Activated T-cell treated with anti-CD3 and anti-CD28 coated beads, Interleukin-2, amount 50 U/mL, for 72 hours (primary cell): ENCODE results near the gene FBXW7. TPM values are rescaled to one million over a fixed set of nuclear protein-coding genes. Genes with fewer than 3 reads are reported as not detected.
A peak's percentile ranks its signal among the peaks of the same experiment; 100 is the strongest.

Experiments
- ATAC-seq, 2 donors: fragments of 150-1000 bp; cut with Tn5 transposase; replicated peaks in 1 of 2; 2 replicates each; pipeline ENCODE4 v1.10.0; 2021; ENCODE audit warnings: moderate library complexity in 2 of 2, mild to moderate bottlenecking in 1 of 2
- DNase-seq, 2 donors: peaks; one replicate each; pipeline ENCODE4 v3.0.0; 2021 to 2022; ENCODE audit warnings: mixed read lengths in 1 of 2
- H3K27ac Mint-ChIP-seq: one replicate; pipeline ENCODE4 v1.8.0; 2022; ENCODE audit warnings: mild to moderate bottlenecking, moderate library complexity, mixed read lengths
- H3K27me3 Mint-ChIP-seq: one replicate; pipeline ENCODE4 v1.8.0; 2022; ENCODE audit warnings: low read depth, mixed read lengths
- H3K36me3 Mint-ChIP-seq, 2 donors: one replicate each; pipeline ENCODE4 v1.8.0; 2022; ENCODE audit warnings: mixed read lengths in 2 of 2, mild to moderate bottlenecking in 1 of 2; ENCODE audit not compliant: insufficient read depth in 2 of 2
- H3K4me1 Mint-ChIP-seq: one replicate; pipeline ENCODE4 v1.8.0; 2022; ENCODE audit warnings: low read depth, mixed read lengths
- H3K4me3 Mint-ChIP-seq, 2 donors: one replicate each; pipeline ENCODE4 v1.8.0; 2022; ENCODE audit warnings: mild to moderate bottlenecking in 2 of 2, mixed read lengths in 2 of 2, moderate library complexity in 2 of 2
- H3K9me3 Mint-ChIP-seq, 2 donors: one replicate each; pipeline ENCODE4 v1.8.0; 2022; ENCODE audit warnings: mixed read lengths in 2 of 2
- total RNA-seq, 2 donors: library from RNA; stranded (reverse); gene quantifications; one replicate each; pipeline ENCODE4 v1.2.3, GENCODE V29; 2022

The FBXW7 gene
- total RNA-seq, 2 donors from 2014 or later, result 37.6 to 40.9 TPM

DNA sequence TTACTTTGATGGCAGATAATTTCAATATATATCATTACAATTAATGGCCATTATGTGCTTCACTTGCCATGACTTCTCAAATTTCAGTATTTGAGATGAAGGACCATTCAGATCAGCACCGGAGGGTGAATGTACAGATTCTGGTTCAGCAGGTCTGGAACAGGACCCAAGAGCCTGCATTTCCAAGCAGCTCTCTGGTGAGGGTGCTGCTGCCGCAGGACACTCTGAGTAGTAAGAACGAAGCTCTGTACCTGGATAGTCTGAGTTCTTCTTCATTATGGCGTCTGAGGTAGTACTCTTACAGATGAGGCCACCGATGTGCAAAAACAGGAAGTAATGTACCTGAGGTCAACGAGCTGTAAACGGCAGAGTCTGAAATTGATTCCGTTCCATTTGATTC is 228.2 kb downstream of the FBXW7 start:
- Mint-ChIP-seq H3K9me3 (no peaks in the 10 kb centered on the region), H3K4me1 (no peaks in the 10 kb centered on the region), H3K4me3 (no peak overlapping the region), H3K27me3 (no peaks in the 10 kb centered on the region), H3K36me3 (no peaks in the 10 kb centered on the region), H3K27ac (no peak overlapping the region)
- no peak for DNase-seq
- no peak for ATAC-seq

- ATAC-seq (no peak), DNase-seq (no peak)
- Mint-ChIP-seq H3K27ac (no peak overlapping the region), H3K9me3 (no peaks in the 10 kb centered on the region), H3K4me1 (no peaks in the 10 kb centered on the region), H3K36me3 (no peaks in the 10 kb centered on the region), H3K4me3 (no peak overlapping the region), H3K27me3 (no peaks in the 10 kb centered on the region)
Measured at GRCh38 chr4:152306541-152306940, 229.4 kb downstream of the FBXW7 start.

DNA sequence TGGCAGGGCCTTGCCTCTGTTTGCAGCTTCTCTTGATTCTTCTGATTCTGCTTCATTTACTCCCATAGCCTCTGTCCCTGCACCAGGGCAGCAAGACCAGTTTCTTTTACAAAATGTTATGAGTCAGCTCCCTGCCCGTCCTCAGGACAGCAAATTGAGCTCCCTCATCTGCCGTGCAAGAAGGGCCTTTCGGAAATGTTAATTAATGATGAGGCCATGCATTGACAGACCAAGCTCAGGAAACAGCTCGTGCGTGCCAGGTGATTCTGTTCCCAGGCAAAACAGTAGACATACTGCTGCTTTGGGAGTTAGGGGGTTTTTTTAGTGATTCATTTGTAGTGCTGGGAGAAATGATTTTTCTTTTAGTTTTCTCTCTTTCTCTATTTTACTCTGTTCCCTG is 231.7 kb downstream of the FBXW7 start:
- H3K9me3 Mint-ChIP-seq, result no peaks in the 10 kb centered on the region
- no peak overlapping the region for H3K27ac Mint-ChIP-seq
- no peaks in the 10 kb centered on the region for H3K36me3 Mint-ChIP-seq
- H3K4me3 Mint-ChIP-seq, result no peak overlapping the region
- no peaks in the 10 kb centered on the region for H3K4me1 Mint-ChIP-seq
- H3K27me3 Mint-ChIP-seq, result no peaks in the 10 kb centered on the region
- ATAC-seq (no peak), DNase-seq (no peak)

DNA sequence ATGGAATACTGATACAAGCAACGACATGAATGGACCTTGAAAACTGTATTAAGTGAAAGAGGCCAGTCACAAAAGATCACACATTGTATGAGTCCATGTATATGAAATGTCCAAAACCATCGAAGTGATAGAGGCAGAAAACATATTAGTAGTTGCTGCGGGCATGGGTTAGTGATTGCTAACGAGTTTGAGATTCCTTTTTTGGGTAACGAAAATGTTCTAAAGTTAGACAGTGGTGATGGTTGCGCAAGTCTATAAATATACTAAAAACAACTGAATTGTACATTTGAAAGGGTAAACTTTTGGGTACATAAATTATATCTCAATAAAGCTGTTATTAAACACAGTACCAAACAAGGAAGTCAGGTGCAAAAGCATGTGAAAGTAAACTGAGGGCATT is 234.5 kb downstream of the FBXW7 start:
- Mint-ChIP-seq H3K4me3 (no peak overlapping the region), H3K27me3 (no peaks in the 10 kb centered on the region), H3K36me3 (no peaks in the 10 kb centered on the region), H3K27ac (no peak overlapping the region), H3K9me3 (no peaks in the 10 kb centered on the region), H3K4me1 (no peaks in the 10 kb centered on the region)
- no peak for ATAC-seq
- DNase-seq, result no peak

DNA sequence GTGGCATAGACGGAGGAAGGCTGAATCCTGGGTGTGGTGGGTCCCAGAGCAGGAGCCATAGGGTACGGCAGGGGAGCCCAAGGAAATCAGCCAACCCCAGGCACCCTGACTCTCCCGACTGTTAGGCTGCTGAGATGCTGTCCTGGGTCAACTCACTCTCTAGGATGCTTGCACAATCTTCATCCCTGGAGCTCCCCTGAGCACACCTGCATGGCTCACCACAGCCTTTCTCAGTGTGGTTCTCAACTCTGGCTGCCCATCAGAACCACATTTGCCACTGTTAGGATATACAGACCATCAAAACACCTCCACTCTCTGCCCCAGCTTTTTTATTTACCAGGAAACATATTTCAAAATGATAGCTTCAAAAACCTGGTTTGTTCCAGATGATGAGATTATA is 236.3 kb downstream of the FBXW7 start:
- no peak overlapping the region for H3K4me3 Mint-ChIP-seq
- no peak for ATAC-seq
- H3K4me1 Mint-ChIP-seq, result no peaks in the 10 kb centered on the region
- H3K27me3 Mint-ChIP-seq, result no peaks in the 10 kb centered on the region
- no peaks in the 10 kb centered on the region for H3K36me3 Mint-ChIP-seq
- no peak for DNase-seq
- no peaks in the 10 kb centered on the region for H3K9me3 Mint-ChIP-seq
- H3K27ac Mint-ChIP-seq, result no peak overlapping the region

DNA sequence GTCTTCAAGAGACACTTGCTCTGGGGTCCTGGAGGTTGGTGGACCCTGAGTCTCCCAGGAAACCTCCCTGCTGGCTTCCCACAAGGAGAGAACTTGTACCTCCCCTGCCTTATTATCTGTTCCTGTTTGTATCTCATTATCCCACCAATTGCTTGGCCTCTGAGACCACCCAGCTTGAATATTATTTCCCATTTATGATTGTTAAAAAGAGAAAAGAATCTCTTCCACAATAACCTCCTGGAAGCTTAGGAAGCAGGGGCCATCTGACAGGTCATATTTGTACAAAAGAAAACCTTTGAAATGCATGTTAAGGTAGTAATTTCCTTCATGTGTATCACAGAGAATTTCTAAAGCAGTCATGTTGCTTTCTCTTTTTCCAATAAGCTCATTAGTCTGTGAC is 239.5 kb downstream of the FBXW7 start:
- H3K27me3 Mint-ChIP-seq, result no peaks in the 10 kb centered on the region
- no peak overlapping the region for H3K4me3 Mint-ChIP-seq
- H3K36me3 Mint-ChIP-seq, result no peaks in the 10 kb centered on the region
- H3K27ac Mint-ChIP-seq, result no peak overlapping the region
- no peak for DNase-seq
- no peak for ATAC-seq
- H3K4me1 Mint-ChIP-seq, result no peaks in the 10 kb centered on the region
- H3K9me3 Mint-ChIP-seq, result no peaks in the 10 kb centered on the region

- Mint-ChIP-seq H3K36me3 (no peaks in the 10 kb centered on the region), H3K27me3 (no peaks in the 10 kb centered on the region), H3K27ac (no peak overlapping the region), H3K9me3 (no peaks in the 10 kb centered on the region), H3K4me1 (no peaks in the 10 kb centered on the region), H3K4me3 (no peak overlapping the region)
- ATAC-seq, result no peak
- DNase-seq, result no peak
Measured at GRCh38 chr4:152294765-152295164, 241.1 kb downstream of the FBXW7 start.

DNA sequence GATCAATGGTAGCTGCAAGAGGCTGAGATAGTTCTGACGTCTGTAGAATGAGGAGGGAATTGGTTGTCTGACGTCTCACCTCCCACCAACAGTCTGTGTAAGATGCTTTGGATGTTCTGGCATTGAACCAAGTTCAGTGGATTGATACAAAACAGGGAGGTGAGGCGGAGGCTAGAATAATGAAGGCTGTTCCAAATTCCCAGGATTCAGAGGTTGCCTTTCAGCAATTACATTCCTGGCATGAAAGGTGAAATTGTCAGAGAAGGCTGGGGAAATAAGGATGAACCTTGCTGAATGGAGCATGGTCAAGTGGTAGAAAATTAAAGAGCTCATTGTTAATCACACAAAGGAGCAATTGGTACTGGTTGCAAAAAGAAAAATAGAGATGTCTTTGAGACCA is 241.6 kb downstream of the FBXW7 start:
- DNase-seq (no peak), ATAC-seq (no peak)
- Mint-ChIP-seq H3K4me3 (no peak overlapping the region), H3K9me3 (no peaks in the 10 kb centered on the region), H3K27ac (no peak overlapping the region), H3K27me3 (no peaks in the 10 kb centered on the region), H3K36me3 (no peaks in the 10 kb centered on the region), H3K4me1 (no peaks in the 10 kb centered on the region)

DNA sequence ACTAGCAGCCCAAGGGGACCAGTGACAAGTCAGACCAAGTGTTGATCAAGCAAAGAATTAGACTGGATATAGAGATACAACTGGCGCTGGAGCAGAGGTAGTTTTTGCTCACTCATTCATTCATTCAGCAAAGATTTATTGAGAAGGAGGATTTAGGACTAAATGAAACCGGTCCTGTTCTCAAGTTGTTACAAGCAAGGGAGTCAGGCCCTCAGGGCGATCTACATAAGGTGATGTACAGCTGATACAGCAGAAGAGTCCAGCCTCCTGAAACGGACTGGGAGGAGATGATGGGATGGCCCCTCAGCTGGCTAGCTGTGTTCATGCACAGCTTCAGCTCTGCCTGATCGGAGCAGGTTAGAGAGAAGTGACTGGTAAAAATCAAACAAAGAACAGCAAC is 242.4 kb downstream of the FBXW7 start:
- no peak for ATAC-seq
- Mint-ChIP-seq H3K9me3 (no peaks in the 10 kb centered on the region), H3K27ac (no peak overlapping the region), H3K27me3 (no peaks in the 10 kb centered on the region), H3K36me3 (no peaks in the 10 kb centered on the region), H3K4me1 (no peaks in the 10 kb centered on the region), H3K4me3 (no peak overlapping the region)
- no peak for DNase-seq

- ATAC-seq (no peak), DNase-seq (no peak)
- Mint-ChIP-seq H3K4me1 (no peaks in the 10 kb centered on the region), H3K36me3 (no peaks in the 10 kb centered on the region), H3K9me3 (no peaks in the 10 kb centered on the region), H3K27ac (no peak overlapping the region), H3K27me3 (no peaks in the 10 kb centered on the region), H3K4me3 (no peak overlapping the region)
Measured at GRCh38 chr4:152290366-152290921, 245.4 kb downstream of the FBXW7 start.

- H3K36me3 Mint-ChIP-seq, result no peaks in the 10 kb centered on the region
- DNase-seq (no peak), ATAC-seq (no peak)
- H3K27ac Mint-ChIP-seq, result no peak overlapping the region
- no peaks in the 10 kb centered on the region for H3K27me3 Mint-ChIP-seq
- H3K9me3 Mint-ChIP-seq, result no peaks in the 10 kb centered on the region
- no peak overlapping the region for H3K4me3 Mint-ChIP-seq
- H3K4me1 Mint-ChIP-seq, result no peaks in the 10 kb centered on the region
Measured at GRCh38 chr4:152289941-152290340, 246.0 kb downstream of the FBXW7 start.

DNA sequence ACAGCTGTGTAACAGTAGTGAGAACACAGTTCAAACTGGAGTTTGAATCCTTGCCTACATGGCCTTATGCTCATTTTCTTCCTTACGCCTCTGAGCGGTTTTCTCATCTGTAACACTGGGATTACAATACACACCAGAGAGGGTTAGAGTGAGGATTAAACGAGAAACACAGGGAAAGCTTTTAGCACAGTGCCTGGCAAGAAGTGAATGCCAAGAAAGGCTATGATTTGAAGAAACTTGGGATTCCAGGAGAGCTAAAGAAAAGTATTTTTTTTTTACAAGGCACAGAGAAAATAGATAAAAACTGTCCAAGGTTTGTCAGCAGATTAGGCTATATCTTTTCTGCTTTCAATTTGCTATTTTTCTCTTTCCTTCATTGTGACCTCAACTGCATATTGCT is 246.4 kb downstream of the FBXW7 start:
- Mint-ChIP-seq H3K4me3 (no peak overlapping the region), H3K4me1 (no peaks in the 10 kb centered on the region), H3K9me3 (no peaks in the 10 kb centered on the region), H3K27ac (no peak overlapping the region), H3K36me3 (no peaks in the 10 kb centered on the region), H3K27me3 (no peaks in the 10 kb centered on the region)
- ATAC-seq (no peak), DNase-seq (no peak)

DNA sequence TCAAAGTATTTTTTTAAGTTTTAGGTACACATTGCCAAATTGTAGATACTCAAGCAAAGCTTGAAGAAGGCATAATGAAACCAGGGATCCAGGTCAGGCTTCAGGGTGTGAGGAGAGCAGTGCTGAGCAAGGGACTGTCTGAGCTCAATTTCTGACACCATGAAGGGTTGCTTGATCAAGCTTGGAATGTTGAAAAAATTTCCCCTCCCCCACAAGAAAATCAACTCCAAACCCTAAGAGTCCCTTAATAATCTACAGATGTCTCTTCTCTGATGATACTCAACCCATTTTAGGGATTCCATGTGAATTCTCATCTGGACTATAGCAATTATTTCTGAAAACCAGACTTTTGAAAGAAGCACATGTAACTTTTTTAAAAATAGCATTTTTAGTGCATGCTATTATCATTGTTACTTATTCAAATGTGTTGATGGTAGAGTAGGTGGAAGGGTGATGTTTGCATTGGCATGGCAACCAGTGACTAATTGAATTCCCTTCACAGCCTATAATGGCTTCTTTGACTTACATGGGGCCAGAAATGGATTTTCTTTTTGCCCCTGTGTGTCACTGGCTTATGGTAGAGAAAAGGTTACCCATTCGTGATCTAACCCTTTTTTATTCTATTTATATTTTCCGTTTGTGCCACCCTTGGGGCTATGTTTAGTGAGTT is 252.0 kb downstream of the FBXW7 start:
- ATAC-seq (no peak), DNase-seq (no peak)
- Mint-ChIP-seq H3K27me3 (no peaks in the 10 kb centered on the region), H3K36me3 (no peaks in the 10 kb centered on the region), H3K27ac (no peak overlapping the region), H3K9me3 (no peaks in the 10 kb centered on the region), H3K4me3 (no peak overlapping the region), H3K4me1 (peaks cover 23% of the 10 kb centered on the region)

DNA sequence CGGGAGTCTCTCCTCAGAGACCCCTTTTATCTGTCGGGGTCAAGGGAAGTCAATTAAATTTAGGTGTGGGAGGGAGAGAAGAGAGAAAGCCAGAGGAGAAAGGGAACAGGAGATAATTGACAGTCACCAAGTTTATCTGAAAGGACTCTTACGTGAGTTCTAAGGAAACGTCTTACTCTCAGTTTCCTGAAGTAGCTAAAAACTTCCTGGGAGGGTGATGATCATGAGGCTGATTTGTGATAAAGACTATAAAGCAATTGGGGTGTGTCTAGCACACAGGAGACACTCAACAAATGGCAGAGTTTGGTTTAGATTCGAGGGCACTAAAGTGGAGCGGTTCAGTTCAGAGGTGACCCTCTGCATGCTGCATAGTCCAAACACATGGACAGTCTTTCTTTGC is 254.1 kb downstream of the FBXW7 start:
- Mint-ChIP-seq H3K4me3 (peak overlapping the region in 1 of 2 donors; percentile 12), H3K27me3 (no peaks in the 10 kb centered on the region), H3K36me3 (no peaks in the 10 kb centered on the region), H3K4me1 (peaks cover 36% of the 10 kb centered on the region), H3K27ac (peak overlapping the region; percentile 62), H3K9me3 (no peaks in the 10 kb centered on the region)
- DNase-seq, result no peak
- no peak for ATAC-seq
